HG03103 (cell line): ENCODE measurements around the gene SPRY1.
A peak's percentile ranks its signal among the peaks of the same experiment; 100 is the strongest.

Experiments used
- ATAC-seq: cut with Tn5 transposase; IDR thresholded peaks from one replicate; pipeline ENCODE4 v1.9.1; 2021; ENCODE audit warnings: low read depth; ENCODE audit not compliant: unreplicated experiment

The SPRY1 gene

DNA sequence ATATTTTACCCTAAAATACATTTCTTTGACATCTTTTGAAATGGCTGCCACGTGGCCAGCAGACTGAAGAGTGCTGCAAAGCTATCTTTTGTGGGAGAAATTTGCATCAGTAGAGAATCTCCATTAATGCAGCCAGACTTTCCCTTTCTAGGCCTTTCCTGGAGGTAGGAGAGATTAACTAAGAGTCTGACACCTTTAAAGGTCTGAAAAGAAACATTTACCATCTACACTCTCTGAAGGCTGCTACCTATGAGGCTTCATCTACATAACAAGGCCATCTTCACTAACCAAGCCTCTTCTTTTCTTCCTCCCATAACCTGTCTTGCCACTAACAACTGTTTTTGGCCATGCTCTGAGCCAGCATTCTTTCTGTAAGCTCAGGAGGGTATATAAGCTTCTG lies 17.8 kb upstream of the SPRY1 start:
- ATAC-seq: no peak

DNA sequence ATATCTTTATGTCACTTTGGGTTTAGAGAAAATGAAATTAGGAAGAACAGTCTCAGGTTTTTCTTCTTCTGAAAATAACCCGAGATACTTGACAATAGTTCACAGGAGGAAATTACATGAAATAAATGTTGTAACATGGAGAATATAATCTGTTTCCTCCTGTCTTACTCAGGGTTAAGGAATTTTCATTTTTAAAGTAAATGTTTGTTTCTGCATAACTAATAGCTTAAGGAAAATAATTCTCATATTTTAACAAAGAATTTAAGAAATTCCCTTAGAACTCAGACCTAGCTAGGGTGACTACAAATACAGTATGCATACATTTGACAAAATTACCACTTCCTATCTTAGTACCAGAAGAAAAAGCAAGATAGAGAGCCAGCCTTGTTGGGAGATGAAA lies 17.2 kb upstream of the SPRY1 start:
- ATAC-seq: no peak

GRCh38 chr4:123380728-123381716 lies 15.6 kb upstream of the SPRY1 start:
- peak; percentile 76 for ATAC-seq

DNA sequence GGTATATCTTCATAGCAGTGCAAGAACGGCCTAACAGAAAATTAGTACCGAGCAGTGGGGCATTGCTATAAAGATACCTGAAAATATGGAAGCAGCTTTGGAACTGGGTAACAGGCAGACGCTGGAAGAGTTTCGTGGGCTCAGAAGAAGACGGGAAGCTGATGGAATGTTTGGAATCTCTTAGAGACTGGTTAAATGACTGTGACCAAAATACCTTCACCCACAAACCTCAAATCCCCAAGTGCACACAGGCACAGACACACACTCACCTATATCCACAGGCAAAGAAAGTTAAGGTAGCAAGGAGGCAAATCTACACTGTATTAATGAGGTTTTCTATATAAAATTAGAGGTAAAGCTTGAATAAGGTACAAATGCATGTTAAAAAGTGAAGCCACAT lies 14.6 kb upstream of the SPRY1 start:
- no peak for ATAC-seq

DNA sequence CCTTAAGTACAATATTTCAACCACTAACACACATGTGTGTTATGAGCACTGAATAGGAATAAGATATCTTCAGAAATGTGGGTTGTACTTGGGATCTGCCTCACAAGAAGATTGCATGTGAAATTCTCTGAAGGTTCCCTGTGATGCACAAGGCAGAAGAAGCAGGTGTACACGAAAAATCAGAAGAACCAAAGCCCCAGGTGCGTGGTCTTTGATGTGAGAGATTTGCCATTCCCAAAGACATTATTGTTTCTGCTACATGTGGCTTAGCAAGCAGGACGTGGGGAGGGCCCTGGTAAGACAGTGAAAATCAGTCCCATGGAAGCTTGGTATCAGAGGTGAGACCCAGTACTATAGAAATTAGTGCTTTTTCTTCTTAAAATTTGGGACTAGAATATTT lies 13.0 kb upstream of the SPRY1 start:
- no peak for ATAC-seq

DNA sequence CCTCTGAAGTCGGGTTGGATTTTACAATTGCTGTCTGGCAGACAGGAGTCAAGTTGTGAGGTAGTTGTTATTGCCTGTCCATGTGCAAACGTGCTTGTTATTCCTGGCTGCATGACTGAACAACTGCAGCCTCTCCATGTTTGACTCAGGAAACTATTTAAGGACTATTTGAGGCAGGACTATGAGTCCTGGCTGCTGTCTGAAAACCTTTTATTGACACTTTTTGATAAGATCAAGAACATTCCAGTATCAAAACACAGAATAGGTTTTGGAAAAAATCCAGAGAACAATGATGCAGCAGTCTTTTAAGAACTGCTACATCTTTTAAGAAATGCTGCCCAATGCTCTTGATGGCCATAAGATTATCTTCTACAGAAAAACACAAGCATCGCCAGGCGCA lies 10.0 kb upstream of the SPRY1 start:
- ATAC-seq: no peak

GRCh38 chr4:123390846-123391456 lies 5.6 kb upstream of the SPRY1 start:
- ATAC-seq: no peak

- no peak for ATAC-seq
Observed at GRCh38 chr4:123393721-123394120, 2.9 kb upstream of the SPRY1 start.

- ATAC-seq: peak; percentile 11
Observed at GRCh38 chr4:123397144-123398065, 810 bp downstream of the SPRY1 start.

GRCh38 chr4:123398066-123398852 lies 1.7 kb downstream of the SPRY1 start:
- peak; percentile 67 for ATAC-seq

DNA sequence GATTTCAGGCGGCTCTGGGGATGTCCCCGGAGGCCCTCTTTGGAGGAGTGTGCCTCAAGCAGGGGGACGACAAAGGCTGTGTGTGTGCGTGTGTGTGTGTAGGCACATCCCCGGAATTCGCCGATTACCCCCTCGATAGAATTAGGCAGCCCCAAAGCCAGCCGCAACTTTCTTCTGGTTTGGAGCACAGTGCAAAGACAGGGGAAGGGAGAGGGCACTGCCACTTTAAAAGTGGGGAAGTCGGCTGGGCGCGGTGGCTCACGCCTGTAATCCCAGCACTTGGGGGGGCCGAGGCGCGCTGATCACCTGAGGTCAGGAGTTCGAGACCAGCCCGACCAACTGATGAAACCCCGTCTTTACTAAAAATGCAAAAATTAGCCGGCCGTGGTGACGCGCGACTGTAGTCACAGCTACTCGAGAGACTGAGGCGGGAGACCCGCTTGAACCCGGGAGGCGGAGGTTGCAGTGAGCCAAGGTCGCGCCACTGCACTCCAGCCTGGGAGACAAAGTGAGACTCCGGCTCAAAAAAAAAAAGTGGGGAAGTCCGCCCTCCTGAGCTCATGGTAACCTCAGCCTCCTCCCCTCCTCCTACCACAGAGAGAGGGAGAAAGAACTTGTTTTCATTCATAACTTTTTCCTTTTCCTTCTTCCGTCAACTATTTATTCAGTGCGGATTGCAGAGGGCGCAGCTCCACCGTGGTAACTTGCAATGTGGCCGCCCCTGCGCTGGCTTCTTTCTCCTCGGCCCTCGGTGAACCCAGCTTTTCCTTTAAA lies 2.4 kb downstream of the SPRY1 start:
- ATAC-seq: no peak

- ATAC-seq: no peak
Observed at GRCh38 chr4:123399627-123400358, 3.2 kb downstream of the SPRY1 start.

DNA sequence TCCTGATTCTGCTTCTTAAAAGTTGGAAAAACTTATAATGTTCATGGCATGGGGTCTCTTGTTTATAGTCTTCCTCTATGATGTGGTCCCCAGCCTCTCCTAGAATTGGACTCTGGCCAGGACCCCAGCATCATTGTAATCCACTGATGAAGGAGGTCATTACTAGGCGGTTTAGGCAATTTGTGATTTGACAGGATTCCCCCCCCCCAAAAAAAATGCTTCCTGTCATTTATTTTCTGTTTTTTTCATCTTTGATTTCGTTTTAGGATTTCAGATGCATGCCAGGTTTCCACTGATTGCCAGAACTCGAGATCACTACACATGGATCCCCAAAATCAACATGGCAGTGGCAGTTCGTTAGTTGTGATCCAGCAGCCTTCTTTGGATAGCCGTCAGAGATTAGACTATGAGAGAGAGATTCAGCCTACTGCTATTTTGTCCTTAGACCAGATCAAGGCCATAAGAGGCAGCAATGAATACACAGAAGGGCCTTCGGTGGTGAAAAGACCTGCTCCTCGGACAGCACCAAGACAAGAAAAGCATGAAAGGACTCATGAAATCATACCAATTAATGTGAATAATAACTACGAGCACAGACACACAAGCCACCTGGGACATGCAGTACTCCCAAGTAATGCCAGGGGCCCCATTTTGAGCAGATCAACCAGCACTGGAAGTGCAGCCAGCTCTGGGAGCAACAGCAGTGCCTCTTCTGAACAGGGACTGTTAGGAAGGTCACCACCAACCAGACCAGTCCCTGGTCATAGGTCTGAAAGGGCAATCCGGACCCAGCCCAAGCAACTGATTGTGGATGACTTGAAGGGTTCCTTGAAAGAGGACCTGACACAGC lies 4.9 kb downstream of the SPRY1 start:
- ATAC-seq: no peak

GRCh38 chr4:123402121-123402465 lies 5.5 kb downstream of the SPRY1 start:
- no peak for ATAC-seq

GRCh38 chr4:123403080-123403604 lies 6.5 kb downstream of the SPRY1 start:
- no peak for ATAC-seq

DNA sequence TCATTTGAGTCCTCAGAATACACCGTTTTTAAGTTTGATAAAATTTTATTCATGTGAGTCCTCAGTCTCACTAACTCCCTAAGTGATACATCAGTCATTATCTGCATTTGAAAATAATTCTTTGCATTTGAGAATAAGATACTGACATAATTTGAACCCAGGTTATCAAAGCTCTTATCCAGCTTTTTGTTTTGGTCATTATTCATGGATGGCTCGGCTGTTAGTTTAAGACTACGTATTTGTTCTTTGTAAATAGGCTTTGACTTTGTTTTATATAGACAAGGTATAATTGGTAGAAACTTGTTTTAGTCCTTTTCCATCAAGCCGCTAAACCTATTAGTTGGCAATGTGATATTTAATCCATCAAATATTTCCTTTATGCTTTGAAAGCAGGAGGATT lies 7.9 kb downstream of the SPRY1 start:
- no peak for ATAC-seq

- no peak for ATAC-seq
Observed at GRCh38 chr4:123405267-123405865, 8.8 kb downstream of the SPRY1 start.
